ENCODE results near the gene XPNPEP3.

GRCh38 chr22:40972587-40972986, 115.6 kb downstream of the XPNPEP3 start:
- no peak for TF ChIP-seq CTCF (IDR thresholded peaks at IDR 0.05; ENCODE audit: extremely low read depth in 1 of 2, insufficient read depth in 1 of 2, low read depth in 1 of 2, low read length in 2 of 2)
- no peak for TF ChIP-seq POLR2A (IDR thresholded peaks at IDR 0.05; ENCODE audit: low read depth, low read length)
- TF ChIP-seq POLR2AphosphoS5 (IDR thresholded peaks at IDR 0.05; ENCODE audit: insufficient read depth, low read depth, low read length): no peak
- TF ChIP-seq EZH2 (IDR thresholded peaks at IDR 0.05; ENCODE audit: borderline replicate concordance, low read depth, low read length, severe bottlenecking): no peak
- TF ChIP-seq FOS (IDR thresholded peaks at IDR 0.05; ENCODE audit: borderline replicate concordance, insufficient read depth, low read length): no peak
- TF ChIP-seq MYC (IDR thresholded peaks at IDR 0.05; ENCODE audit: low read depth, low read length): no peak
